NCI-H1436 (cell line): ENCODE data around the gene POLR2J3.
"Not testable (repeated sequence)": the region's sequence is repeated elsewhere in the genome, so short reads cannot be mapped to it uniquely, and the experiment has no call there.

Experiments used
- DNase-seq: peaks from one replicate; lab custom pipeline; 2025; lab: John Stamatoyannopoulos, UW

Gene POLR2J3

DNA sequence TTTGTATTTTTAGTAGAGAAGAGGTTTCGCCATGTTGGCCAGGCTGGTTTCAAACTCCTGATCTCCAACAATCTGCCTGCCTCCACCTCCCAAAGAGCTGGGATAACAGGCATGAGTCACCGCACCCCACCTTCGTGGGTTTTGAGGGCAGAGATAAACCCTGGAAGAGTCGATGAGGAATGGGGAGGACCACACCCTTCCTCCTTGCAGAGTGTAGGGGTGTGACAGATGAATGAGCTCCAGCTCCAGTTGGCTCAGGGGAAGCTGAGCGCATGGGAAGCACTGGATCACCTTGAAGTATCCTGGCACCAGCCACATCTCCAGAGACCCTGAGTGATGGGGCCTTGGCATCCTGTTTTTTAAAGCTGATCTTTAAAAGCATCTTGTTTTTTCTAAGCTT lies 11.1 kb upstream of the POLR2J3 start:
- DNase-seq: not testable (repeated sequence)

DNA sequence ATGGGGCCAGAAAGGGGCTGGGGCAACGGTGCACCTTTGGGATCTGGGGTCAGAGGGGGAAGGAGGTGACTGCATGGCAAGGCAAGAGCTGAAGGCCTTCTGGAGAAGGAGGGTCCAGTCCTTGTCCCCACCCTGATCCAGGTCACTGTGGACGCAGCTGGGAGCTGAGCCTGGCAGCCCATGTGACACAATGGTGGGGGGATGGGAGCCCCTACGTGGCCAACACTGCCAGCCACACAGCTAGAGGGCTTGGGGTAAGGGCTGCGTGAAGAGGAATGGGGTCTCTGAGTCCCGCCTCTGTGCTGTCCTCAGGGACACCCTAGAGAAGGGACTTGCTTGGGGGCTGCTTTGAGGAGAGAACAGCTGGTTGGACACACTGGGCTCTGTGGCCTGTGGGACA lies 9.3 kb upstream of the POLR2J3 start:
- DNase-seq: not testable (repeated sequence)

DNA sequence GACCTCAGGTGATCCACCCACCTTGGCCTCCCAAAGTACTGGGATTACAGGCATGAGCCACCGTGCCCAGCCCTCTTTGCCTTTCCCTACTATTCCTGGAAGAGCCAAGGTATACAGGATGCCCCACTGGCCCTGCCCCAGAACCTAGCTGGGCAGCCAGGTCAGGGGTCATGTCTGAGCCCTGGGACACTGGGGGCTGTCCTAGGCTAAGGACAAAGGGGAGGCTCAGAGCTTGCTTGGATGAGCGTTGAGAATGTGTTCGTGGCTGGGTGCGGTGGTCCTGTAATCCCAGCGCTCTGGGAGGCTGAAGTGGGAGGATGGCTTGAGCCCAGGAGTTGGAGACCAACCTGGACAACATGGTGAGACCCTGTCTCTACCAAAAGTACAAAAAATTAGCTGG lies 6.1 kb upstream of the POLR2J3 start:
- DNase-seq: not testable (repeated sequence)

- DNase-seq: not testable (repeated sequence)
Measured at GRCh38 chr7:102577315-102578240, 5.2 kb upstream of the POLR2J3 start.

DNA sequence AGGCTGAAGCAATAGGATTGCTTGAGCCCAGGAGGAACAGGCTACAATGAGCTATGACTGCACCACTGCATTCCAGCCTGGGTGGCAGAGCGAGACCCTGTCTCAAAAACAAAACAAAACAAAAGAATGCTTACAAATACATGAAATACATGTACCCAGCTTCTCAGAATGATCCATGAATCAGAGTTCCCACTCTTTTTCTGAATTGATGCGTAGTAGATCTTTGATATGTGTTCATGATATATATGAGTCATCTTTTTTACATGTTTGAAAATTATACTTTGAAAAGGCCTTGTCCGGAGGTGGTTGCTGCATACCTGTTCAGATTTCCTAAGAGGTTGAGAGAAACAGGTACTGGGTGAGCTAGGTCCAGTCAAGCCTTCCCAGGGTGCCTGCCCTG lies 4.0 kb upstream of the POLR2J3 start:
- not testable (repeated sequence) for DNase-seq

DNA sequence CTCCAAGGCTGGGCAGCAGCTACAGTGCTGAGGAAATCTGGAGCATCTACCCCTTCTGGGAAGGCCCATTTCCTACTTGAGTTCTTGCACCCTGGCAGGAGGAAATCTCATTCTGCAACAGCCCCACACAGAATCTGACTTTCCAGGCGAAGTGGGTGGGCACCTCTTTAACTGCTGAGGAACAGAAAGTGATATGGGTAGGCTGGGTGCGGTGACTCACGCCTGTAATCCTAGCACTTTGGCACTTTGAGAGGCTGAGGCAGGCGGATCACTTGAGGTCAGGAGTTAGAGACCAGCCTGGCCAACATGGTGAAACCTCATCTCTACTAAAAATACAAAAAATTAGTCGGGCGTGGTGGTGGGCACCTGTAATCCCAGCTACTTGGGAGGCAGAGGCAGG lies 2.2 kb upstream of the POLR2J3 start:
- not testable (repeated sequence) for DNase-seq

DNA sequence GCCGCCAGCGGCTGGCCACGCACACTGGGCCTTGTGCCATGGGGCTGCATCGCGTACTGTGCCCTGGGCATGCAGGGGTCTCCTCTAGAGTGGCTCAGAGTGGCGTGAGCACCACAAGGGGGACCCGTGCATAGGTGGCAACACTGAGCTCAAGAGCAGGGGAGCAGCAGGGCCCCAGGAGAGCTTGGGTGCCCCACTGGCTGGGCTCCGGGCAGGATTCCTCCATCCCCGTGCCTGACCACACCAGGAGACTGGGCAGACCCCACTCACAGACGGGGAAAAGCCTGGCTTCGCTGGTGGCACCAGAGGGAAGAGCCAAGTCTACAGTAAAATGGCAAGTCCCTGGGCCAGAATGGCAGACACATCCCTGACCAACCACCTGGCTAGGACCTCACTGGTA lies 3.8 kb downstream of the POLR2J3 start:
- not testable (repeated sequence) for DNase-seq

DNA sequence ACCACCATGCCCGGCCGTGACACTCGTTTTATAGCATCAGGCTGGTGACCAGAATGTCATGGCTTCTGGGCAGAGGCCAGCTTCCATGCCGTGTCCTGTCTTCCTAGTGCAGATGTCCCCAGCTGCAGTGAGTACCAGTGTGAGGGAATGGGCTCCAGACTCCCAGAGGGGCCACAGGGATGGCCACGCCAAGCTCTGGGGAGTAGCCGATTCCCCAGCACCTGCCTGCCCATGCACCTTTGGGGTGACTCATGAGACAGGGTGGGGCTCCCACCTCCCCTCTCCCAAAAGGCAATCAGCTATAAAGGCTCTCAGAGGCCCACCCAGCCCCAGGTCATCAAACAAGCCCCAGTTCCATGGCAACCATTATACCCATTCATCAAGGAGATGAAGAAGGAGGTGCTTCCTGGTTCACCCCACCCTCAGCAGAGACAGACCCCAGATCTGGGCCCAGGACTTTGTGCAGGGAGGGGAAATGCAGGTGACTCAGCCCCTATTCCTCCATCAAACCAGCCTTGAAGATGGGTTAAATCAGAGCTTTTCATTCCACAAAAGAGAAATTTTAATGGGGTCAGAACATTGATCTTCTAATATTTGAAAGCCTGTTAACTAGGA lies 21.5 kb downstream of the POLR2J3 start, which contains the start of gene SPDYE2:
Gene SPDYE2 (plus strand): TSS at position 419 of the 615 bp plus-strand sequence. CDS start 2,030 bp downstream, outside the sequence.
- DNase-seq: not testable (repeated sequence)

- not testable (repeated sequence) for DNase-seq
Measured at GRCh38 chr7:102546353-102546752, 26.0 kb downstream of the POLR2J3 start.

- DNase-seq: not testable (repeated sequence)
Measured at GRCh38 chr7:102545288-102545687, 27.1 kb downstream of the POLR2J3 start.

- not testable (repeated sequence) for DNase-seq
Measured at GRCh38 chr7:102544372-102544771, 28.0 kb downstream of the POLR2J3 start.

GRCh38 chr7:102543596-102543995 lies 28.8 kb downstream of the POLR2J3 start, which contains the start of gene UPK3BL2:
UPK3BL2 (minus strand) TSS chr7:102543696; CDS start chr7:102543636, 60 bp downstream.
- DNase-seq: not testable (repeated sequence)

DNA sequence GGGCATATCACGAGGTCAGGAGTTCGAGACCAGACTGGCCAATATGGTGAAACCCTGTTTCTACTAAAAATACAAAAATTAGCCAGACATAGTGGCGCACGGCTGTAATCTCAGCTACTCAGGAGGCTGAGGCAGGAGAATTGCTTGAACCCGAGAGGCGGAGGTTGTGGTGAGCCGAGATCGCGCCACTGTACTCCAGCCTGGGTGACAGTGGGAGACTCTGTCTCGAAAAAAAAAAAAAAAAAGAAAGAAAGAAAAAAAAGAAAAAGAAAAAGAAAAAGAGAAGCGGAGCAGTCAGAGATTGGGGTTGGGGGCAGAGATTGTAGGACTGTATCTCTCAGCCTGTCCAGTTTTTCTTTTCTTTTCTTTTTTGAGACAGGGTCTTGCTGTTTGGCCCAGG lies 29.6 kb downstream of the POLR2J3 start:
- DNase-seq: not testable (repeated sequence)

DNA sequence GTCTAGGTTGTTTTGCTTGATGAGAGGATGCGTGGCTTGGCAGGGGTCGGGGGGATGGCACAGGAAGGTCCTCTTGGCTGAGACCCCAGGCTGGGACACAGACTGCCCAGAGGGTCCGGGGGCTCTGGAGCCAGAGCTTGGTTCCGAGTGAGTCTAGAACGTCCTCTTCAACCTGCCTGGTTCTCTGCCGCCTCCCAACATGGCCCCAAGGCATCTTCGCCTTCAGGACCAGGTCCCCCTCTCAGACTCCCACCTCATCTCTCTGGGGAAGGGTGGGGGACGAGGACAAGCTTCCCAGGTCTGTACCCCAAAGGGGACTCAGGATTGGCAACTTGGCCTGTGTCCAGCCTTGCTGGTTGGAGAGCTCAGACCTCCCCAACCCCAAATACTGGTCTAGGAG lies 30.3 kb downstream of the POLR2J3 start:
- not testable (repeated sequence) for DNase-seq

DNA sequence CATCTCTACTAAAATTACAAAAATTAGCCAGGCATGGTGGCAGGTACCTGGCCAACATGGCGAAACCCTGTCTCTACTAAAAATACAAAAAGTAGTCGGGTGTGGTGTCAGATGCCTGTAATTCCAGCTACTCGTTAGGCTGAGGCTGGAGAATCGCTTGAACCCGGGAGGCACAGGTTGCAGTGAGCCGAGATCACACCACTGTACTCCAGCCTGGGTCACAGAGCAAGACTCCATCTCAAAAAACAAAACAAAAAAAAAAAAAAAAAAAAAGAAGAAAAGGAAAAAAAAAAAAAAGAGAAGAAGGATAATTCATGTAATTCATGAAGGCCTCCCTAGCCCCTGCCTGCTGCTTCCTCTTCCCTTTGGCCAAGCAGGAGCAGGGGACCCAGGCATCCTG lies 31.8 kb downstream of the POLR2J3 start:
- DNase-seq: not testable (repeated sequence)

DNA sequence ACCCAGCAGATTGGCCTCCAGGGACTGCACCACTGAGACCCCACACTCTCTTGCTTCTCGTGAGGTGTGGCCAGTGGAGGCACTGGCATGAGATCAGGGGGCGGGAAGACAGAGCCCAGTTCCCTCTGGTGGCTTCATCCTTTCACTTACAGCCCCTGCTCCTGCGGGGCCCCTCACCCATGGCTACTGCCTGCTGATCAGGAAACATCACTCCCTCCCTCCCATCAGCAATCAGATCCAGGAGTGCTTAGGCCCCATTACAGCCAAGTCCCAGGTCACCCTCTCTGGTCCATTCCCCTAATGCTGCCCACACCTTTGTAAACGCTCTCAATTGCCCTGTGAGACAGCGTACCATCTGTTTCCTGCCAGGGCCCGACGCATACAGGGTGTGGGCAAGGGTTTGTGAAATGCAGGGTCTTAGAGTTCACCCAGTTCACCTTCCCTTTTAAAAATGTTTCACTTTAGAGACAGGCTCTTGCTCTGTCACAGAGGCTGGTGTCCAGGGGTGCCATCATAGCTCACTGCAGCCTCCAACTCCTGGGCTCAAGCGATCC lies 37.2 kb downstream of the POLR2J3 start:
- not testable (repeated sequence) for DNase-seq

- not testable (repeated sequence) for DNase-seq
Measured at GRCh38 chr7:102532127-102532526, 40.3 kb downstream of the POLR2J3 start.

- DNase-seq: not testable (repeated sequence)
Measured at GRCh38 chr7:102531583-102531982, 40.8 kb downstream of the POLR2J3 start.

- DNase-seq: not testable (repeated sequence)
Measured at GRCh38 chr7:102527822-102528793, 44.3 kb downstream of the POLR2J3 start.

DNA sequence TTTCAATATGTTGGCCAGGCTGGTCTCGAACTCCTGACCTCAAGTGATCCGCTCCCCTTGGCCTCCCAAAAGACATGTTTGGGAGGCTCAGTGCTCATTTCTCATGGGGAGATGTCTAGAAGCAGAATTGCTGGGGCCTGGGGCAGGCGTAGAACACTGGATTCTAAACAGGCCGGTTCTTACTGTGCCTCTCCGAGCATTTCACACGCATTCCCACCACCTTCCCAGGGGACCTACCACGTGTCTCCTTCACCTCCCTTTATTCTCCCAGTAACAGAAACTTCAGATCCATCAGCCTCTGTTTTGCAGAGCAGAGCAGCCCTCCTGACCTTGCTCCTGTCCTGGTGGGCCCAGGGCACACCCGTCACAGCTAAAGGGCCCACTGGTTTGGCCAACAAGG lies 45.2 kb downstream of the POLR2J3 start:
- DNase-seq: not testable (repeated sequence)

DNA sequence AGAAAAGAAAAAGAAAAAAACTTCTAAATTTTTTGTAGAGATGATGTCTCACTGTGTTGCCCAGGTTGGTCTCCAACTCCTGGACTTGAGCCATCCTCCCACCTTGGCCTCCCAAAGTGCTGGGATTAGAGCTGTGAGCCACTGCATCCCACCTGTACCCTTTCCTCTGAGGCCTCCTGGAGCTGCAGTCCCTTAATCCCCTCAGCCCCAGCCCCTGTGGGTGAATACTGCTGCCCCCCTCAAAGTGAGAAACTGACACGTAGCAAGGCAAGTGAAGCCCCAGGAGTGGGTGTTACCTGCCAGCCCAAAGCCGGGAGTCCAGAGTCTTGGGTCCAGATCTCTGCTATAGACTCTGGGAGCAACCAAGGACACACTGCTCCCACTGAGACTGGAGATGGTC lies 47.6 kb downstream of the POLR2J3 start:
- not testable (repeated sequence) for DNase-seq
